ENCODE results near the gene RNU1-4.
"Not testable (repeated sequence)": the region's sequence is repeated elsewhere in the genome, so short reads cannot be mapped to it uniquely, and the experiment has no call there.

The RNU1-4 gene

DNA sequence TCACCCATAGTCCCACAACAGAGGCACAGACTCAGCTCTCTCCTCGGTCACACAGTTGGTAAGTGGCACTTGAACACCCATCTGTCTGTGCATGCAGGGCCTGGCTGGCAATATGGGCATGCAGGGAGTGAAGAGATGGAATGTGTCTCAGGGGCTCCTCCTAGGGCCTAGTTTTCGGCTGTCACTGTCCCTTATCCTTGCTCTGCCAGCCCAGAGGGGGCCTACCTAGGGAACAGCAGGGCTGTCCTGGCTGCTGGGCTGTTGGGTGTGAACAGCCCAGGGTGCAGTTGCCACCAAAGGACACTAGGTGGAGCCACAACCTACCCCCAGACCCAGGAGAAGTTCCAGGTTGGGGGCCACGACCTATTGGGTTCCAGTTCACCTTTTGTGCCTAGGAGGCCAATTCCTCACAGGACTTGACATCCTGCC lies 30.6 kb upstream of the RNU1-4 start:
- not testable (repeated sequence) for DNase-seq

DNA sequence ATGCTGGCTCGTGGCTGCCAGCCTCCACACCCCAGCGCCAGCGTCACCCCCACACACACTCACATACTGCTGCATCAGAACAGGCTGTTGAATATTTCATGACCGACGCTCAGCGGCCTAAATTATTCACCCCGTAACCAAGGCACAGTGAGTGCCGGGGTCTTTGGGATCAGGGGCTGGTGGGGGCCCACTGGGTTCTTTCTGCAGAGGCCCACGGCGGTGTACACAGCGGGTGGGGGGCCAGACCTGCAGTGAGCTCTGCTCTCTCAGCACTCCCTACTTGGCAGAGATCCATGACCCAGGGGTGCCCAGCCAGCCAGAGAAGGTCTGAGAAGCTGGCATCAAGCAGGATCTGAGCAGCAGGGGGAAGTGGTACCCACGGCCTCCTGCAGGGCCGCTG lies 29.7 kb upstream of the RNU1-4 start:
- DNase-seq, result not testable (repeated sequence)

DNA sequence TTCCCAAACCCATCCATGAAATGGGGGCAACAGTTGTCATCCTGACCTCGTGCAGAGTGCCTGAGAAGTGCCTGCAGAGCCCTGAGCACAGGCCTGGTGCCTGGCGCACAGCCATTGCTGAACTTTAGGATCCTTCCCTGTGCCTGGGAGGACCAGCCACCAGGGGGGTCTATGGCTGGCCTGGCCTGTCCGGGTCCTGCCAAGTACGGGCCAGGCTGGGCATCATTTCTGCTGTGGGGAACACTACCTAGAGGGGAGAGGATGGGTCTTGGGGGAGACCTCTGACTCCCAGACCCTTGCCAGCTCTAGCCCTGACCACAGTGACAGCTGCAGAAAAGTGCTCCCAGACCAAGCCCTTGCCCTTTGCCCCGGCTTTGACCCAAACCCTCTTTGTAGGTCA lies 28.2 kb upstream of the RNU1-4 start:
- not testable (repeated sequence) for DNase-seq

DNA sequence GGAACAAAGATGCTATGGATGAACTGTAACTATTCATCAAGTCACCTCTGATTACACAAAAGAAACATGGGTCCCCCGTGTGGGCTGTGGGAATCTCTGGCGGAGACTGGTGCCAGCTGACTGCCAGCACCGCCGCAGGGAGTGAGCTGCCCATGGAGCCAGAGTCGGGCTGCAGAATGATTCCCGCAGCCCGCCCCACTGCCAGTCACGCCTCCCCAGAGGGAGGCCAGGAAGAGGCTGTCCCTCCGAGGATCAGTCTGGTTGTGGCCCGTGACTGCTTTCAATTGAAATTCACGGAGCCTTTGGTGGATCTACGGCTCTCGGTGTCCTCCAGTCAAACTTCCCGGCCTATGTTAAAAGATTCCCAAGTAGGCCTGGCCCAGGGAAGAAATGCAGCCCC lies 27.7 kb upstream of the RNU1-4 start:
- DNase-seq, result not testable (repeated sequence)

DNA sequence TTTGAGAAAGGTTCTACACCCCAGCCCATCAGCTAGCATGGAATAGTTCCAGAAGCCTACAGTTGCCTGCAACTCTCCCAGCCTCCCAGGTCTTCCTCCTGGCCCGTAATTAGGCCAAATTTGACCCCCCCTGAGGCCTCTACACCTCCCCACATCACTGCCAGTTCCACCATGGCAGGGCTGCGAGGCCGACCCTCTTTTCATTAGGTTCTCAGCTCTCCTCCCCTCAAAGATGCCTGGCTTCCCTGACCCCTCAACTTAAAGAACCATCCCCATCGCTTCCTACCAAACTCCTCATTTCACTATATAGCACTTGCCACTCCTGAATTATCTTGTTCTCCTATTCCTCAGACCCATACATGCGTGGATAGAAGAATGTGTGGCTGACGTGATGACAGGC lies 27.3 kb upstream of the RNU1-4 start:
- DNase-seq, result not testable (repeated sequence)

DNA sequence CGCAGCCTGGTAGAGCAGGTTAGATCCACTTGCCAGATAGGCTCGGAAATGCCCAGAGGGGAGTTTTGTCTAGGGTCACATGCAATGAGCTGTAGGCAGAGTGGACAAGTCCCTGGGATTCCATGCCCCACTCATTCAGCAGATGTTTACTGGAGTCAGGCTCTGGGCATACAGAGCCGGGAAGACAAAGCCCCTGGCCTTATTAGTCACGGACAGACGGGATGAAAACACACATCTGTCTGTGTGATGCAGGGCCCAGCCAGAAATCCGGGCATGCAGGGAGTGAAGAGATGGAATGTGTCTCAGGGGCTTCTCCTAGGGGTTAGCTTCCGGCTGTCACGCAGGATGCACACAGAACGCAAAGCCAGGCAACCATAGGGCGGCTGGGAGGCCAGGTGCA lies 26.8 kb upstream of the RNU1-4 start:
- DNase-seq, result not testable (repeated sequence)

DNA sequence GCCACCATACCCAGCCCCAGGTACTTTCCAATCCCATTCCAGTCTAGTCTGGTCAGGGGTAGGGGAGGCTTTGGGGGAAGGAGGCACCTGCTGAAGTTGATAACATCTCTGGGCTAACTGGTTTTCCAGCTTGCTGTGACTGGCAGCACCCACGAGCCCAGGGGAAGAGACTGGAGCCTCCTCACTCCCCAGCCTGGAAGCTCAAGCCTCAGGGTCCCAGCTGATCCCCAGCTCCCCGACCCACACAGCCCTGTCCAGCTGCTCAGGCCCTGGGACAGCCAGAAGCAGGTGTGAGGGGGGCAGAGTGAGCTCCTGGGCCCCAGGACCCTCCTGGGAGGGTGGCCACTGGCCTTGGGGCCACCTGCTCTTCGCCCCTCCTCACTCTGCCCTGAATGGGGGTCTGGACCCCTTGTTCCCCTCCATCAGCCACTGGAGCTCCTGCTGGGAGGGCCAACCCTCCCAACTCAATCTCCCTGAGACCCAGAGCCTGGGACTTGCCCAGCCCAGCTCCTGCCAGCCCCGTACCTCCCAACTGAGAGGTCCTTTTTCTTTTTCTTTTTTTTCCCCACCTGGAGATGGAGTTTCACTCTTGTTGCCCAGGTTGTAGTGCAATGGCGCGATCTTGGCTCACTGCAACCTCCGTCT lies 23.5 kb upstream of the RNU1-4 start:
- DNase-seq, result no peak

DNA sequence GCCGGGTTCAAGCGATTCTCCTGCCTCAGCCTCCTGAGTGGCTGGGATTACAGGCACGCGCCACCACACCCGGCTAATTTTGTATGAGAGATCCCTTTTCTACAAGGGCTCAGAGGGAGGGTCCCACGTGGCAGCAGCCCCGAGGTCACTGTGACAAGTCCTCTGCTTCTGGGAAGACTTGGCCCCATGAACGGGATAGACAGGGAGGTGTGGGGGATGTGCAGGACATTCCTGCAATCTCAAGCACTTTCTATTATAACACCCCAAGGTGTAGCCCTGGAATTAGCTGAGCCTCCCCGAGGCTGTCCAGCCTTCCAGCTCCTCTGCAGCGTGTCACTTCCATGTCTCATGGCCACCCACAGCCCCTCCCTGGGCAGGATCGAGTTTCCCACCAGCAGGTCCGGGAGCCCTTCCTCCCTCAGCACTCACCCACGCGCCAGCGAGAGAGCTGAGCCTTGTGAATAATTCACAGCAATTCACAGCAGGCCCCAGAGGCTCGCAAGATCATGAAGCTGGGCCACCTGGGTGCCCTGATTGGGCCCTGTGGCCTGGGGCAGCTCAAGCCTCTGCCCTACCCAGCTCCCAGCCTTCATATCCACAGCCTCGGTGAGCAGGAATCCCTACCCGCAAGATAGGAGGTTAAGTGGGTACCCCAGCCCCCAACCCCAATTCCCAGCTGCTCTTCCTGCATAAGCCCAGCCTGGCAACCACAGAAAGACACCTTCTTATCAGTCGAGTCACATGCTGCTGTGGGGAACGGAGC lies 22.8 kb upstream of the RNU1-4 start:
- no peak for DNase-seq

DNA sequence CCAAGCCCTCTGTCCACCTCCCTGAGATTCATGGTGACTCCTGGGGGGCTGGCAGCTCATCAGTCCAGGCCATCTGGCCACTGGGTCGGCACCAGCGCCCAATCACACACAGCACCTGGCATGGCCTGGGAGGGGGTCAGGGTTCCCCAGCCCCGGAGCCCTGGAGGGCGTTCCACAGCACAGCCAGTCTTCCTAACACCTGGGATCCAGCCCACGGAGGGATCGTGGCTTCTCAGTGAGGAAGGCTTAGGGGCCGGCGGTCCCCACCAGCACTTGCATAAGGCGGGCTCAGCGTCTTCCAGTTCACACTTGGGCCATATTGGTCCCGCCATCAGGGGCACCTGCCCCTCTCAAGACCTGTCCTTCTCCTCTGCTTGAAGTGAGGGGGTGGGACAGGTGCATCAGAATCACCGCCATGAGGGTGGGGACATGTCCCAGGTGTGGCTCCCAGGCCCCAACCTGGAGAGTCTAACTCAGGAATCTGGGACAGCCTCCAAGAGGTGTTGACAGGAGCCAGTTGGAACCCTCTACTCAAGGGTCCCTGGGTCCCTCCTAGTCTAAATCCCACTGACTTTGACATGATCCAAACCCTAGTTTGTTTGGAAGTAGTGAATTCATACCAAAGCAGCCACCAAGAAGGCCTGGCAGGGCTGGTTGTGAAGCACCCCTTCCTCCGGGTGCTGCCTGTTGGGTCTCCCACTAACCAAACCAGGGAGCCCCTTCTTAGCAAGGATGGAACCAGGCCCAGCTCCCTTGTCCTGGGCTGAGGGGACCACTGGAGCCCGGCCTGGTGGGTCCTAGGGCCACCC lies 22.0 kb upstream of the RNU1-4 start:
- not testable (repeated sequence) for DNase-seq

DNA sequence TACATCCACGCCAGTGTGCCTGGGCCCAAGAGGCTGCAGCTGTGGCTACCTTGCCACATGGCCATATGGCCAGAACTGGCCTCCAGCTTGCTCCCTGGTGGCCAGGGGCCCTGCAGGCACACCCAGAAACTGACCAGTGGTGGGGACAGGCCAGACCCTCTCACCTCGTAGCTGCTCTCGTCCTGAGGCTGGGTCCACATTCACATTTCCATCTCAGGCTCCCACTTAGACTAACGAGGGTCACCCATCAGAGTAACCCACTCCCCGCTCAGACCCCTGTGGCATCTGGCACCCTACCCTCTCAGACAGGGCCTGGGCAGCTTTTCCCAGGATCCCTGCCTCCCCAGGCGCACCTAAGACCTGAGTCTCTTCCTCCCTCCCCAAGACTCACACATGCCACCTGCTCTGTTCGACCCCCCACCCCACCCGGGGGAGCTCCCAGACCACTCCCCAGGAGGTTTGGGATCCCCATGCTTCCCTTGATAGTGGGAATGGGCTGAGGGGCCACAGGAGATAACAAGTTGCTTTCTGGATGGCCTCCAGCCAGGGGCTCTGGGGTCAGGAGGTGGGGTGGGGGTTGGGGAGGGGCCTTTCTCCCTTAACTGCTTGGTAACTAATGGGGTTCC lies 21.3 kb upstream of the RNU1-4 start:
- no peak for DNase-seq

DNA sequence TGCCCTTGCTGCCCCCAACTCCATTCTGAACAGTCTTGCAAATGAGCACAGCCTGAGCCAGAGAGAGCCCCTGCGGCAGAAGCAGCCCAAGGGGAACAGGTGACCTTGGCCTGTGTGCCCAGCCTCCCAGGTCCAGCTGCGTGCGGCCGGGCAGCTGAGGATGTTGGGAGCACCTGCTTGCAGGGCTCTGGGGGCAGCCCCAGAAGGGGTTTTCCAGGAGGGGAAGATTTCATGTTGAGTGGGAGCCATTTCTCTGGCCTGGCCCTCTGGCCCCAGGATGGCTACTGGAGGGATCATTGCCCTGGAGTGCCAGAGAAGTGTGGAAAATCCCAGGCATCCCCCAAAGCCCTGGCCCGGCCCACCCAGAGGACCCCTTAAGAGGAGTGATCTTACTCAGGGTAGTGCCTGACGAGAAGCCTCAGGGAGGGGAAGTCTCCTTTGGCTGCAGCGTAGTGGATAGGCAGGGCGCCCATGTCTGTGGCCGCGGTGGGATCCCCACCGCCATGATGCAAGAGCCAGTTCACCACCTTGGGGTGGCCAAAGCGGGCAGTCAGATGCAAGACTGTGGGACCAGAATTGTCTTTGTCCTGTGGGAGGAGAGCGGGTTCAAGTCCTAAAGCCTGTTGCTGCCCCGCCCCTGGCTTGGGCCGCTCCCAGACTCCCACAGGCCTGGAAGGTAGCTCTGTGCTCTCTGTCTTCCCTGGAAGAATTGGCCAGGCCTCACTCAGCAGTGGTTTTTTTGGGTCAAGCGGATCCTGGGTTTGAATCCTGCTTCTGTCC lies 20.6 kb upstream of the RNU1-4 start:
- DNase-seq, result no peak

DNA sequence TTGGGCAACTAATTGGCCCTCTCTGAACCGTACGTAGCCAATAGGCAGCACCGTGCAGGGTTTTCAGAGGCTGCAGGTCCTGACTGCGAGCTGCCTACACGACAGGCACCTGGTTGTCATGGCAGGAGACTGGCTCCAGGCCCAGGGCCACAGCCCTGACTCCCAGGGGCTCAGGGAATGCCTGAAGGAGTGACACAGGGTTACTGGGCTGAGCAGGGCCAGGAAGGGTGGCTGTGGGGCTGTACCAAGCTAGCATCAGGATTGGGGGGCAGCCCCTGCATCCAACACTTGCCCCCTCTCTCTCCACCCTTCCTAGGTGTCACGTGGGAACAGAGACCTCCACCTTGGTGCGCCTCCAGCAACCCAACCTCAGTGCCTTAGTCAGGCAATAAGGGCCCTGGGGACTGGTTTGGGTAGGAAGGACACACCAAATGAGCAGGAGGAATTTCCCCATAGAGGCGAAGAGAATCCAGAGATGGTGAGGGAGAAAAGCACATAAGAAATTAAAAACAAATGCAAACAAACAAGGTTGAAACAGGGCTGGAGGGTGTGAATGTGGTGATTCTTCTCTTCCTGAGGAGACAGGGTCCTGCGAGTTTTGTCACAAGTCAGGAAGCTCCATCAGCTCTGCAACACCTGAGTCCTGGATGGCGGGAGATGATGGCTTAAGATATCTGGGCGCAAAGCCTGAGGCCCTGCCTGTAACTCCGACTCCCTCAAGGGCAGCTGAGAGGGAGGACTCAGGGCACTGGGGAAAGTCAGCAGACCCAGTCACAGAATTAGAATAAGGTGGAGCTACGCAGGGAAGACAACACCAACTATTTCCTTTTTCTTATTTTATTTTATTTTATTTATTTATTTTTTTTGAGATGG lies 19.7 kb upstream of the RNU1-4 start:
- no peak for DNase-seq

DNA sequence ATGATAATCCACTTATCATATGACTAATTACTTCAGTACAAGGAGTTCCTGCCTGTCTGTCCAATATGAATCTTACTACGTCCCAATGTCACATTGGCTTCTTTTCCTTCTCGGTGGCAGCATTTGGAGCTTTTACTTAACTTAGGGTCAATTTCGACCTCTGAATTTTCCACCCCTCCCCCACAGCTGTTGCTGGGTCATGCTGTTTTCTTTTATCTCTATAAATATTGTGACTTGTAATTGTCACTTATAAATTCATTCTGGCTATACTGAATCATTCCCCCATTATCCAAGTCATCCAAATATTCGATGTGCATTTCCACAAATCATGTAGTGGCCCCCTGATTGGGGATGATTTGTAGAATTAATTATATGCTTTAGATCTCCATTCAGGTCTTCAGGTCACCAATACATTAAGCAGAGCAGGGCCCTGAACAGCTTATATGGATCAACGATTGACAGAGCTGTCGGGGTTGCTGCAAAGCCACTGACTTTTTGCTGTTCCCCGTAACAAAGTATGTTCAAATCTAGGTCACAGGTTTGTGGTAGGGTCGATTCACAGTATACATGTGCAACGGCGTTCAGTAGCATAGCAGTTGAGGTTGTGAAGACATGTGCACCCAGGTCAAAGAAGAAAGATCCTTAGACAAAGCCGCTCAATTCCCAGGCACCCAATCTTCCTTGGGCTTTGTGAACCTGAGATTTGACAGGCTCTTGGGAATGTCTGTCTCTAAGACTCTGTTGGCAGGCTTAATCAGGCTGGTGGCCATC lies 18.3 kb upstream of the RNU1-4 start:
- DNase-seq, result no peak

DNA sequence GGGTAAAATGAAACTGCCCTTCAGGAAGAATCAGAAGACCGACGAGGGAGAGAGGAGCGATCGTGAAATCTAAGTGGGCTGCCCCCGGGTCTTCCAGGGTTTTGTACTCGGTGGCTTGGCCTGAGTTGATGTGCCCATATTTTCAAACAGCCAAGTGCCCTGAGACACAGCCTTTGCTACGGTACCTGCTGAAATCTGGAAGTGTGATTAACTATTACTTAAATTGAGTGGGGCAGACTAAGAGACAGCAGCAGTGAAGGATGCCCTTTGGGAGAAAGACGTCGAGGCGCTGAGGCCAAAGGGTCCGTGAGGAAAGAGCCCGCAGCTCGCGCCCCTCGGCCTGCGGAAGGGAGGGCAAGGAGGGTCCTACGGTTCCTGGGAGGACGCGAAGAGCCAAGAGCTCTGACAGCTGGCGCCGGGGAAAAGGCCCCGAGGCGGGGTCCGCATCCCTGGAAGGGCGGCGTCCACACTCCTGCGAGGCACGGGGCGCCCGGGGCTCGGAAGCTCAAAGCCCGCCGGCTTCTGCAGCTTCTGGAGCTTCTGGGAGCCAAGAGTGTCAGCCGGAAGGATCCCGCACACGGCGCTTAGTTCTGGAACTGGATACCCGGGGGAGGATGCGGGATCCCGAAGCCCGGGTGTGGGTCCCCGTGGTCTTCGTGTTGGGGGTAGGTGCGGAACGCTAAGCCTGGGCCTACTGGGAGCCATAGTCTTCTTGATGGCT lies 15.4 kb upstream of the RNU1-4 start:
- no peak for DNase-seq

DNA sequence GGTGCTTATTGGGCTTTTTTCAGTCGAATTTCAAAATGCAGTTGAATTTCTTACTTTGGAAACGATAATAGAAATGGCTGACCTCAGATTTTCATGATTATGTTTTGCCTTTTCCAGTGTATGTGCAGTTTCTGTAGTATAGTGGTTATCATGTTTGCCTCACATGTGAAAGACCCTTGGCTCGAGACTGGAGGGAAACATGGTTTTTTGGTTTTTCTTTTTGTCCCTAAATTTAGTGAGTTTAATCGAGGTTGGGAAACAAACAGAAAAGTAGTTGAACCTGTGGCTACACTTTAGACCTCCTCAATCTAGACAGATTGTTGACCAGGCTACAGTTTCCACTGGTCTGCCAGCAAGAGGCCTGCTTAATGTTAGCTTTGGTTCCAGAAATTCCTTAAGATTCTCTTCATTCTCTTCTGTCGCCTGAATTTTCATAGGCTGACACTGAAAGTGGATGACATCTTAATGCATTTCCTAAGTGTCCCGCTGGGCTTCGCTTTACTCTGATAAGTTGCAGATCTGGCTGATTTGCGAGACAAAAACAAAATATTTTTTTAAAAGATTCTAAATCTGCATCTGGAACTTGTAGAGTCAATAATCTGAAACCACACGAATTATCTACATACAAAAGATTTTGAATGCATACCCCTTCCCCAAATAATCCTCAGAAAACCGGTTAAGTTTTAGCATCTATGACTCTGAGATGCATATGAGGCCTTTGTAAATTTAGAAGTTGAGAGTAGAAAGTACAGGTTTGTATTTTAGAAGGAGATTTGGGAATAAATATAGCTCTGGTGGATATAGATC lies 14.7 kb upstream of the RNU1-4 start:
- not testable (repeated sequence) for DNase-seq

DNA sequence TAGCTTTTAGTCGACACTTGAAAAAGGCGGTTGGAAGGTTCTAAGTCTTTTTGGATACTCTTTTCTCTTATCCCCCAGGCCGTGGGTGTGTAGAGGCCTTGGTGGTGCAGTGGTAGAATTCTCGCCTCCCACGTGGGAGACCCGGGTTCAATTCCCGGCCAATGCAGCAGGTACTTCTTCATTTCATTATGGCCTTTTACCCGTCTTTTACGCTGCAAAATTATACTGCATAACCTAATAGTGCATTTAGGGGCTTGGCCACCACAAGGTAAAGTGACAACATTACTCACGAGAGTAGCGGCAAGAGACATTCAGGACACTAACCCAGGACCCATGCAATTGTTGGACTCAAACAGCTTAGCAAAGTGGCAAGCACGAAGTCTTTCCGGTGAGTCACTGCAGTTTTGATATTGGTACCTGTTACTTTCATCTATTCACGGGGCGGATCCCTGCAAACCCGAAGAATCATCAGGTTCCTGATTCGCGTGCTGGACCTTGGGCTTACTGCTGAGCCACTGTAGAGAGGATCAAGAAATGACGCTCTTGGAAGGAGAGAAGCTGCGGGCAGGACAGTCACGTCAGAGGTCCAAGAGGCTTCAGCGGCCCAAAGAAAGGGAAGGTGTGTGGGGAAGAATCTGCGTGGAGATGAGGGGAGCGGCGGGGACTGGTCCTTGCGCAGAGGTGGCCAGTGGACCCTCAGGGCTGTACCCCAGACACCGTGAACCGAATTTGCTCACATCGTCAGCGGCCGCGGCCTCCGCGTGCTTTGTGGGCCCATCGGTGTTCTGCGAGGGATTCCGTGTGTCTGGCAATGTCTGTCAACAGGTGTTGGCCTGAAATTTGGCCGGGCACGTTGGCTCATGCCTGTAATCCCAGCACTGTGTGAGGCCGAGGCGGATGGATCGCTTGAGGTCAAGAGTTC lies 12.9 kb upstream of the RNU1-4 start:
- DNase-seq, result no peak

DNA sequence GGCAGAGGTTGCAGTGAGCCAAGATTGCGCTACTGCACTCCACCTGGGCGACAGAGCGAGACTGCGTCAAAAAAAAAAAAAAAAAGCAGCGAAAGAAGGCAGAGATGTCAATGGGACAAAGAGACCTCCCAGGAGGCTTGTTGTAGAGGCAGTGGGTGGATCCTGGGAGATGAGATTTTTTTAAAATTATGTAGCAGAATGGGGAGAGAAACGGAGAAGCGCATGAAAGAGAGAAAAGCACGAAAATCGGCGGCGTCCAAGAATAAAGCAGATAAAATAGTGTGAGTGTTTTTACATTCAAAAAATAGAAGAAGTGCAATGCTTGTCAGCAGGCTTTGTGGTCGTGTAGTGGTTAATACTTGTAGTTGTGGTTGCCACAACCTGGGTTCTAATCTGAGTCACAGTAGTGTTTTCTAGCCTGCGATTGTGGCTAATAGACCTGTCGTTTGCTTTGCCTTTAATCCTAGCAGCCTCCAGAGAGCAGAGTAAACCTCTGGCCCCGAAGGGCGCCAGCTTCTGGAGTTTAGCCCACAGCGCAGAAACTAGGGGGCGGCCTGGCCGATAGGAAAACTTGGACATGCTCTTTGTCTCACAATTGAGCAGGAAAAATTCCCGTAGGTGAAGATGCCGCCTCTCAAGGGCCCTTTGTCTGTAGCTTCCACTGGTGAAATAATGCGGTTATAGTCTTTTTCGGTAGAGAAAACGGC lies 11.9 kb upstream of the RNU1-4 start:
- not testable (repeated sequence) for DNase-seq
